Neural cell (in vitro differentiated cells): Measurements from ENCODE around the gene TLE7.

ENCODE experiments used
- CTCF ChIP-seq: fragments of 450-650 bp; IDR thresholded peaks from 2 replicates; pipeline ENCODE4 v1.5.1; 2014; ENCODE audit warnings: antibody characterized with exemption, mild to moderate bottlenecking, moderate library complexity; ENCODE audit not compliant: poor library complexity, severe bottlenecking
- EP300 ChIP-seq: fragments of 450-650 bp; conservative IDR thresholded peaks from 2 replicates; pipeline ENCODE4 v1.6.1; 2014; ENCODE audit warnings: antibody characterized with exemption, mild to moderate bottlenecking, moderate library complexity; ENCODE audit not compliant: poor library complexity, severe bottlenecking
- EZH2 ChIP-seq: fragments of 200-600, 300-800 bp; shearing (Covaris generic), sonication (generic); IDR thresholded peaks from 2 replicates; pipeline ENCODE4 v1.6.1; 2014; ENCODE audit warnings: antibody characterized with exemption, low read length, borderline replicate concordance, mild to moderate bottlenecking; ENCODE audit not compliant: insufficient read depth, poor library complexity, severe bottlenecking
- MXI1 ChIP-seq: fragments of 450-650 bp; conservative IDR thresholded peaks from 2 replicates; pipeline ENCODE4 v1.6.1; 2014; ENCODE audit warnings: antibody characterized with exemption, mild to moderate bottlenecking; ENCODE audit not compliant: poor library complexity, severe bottlenecking
- POLR2AphosphoS5 ChIP-seq: IDR thresholded peaks from 2 replicates; pipeline ENCODE4 v1.6.1; 2012
- RAD21 ChIP-seq: fragments of 450-650 bp; conservative IDR thresholded peaks from 2 replicates; pipeline ENCODE4 v1.6.1; 2014; ENCODE audit warnings: antibody characterized with exemption, mild to moderate bottlenecking, moderate library complexity
- REST ChIP-seq: IDR thresholded peaks from 2 replicates; pipeline ENCODE4 v1.6.1; 2012; ENCODE audit warnings: borderline replicate concordance
- SMC3 ChIP-seq: fragments of 450-650 bp; conservative IDR thresholded peaks from 2 replicates; pipeline ENCODE4 v1.6.1; 2014; ENCODE audit warnings: antibody characterized with exemption, mild to moderate bottlenecking, moderate library complexity; ENCODE audit not compliant: poor library complexity
- TAF1 ChIP-seq: IDR thresholded peaks from 2 replicates; pipeline ENCODE4 v1.6.1; 2012; ENCODE audit warnings: low read depth

- TF ChIP-seq RAD21 (no peak), CTCF (no peak), REST (no peak), MXI1 (no peak), EP300 (no peak), EZH2 (no peak), POLR2AphosphoS5 (no peak), TAF1 (no peak), SMC3 (no peak)
Measured at GRCh38 chr16:71389330-71389729, 52.5 kb downstream of the TLE7 start.
